Natural killer cell (primary cell): ENCODE data around the gene RBFOX2. TPM values are rescaled to one million over a fixed set of nuclear protein-coding genes. Genes with fewer than 3 reads are reported as not detected.

ENCODE experiments used
- ATAC-seq, 3 donors: fragments of 150-1000 bp in 2 of 3; fragments of 200-7000 bp in 1 of 3; cut with Tn5 transposase; 1 replicate in 1 of 3; 2 replicates in 2 of 3; pipeline ENCODE4 v1.10.0; 2021; ENCODE audit warnings: mild to moderate bottlenecking in 2 of 3, moderate library complexity in 2 of 3
- DNase-seq, 2 donors: peaks; one replicate each; pipeline versions ENCODE4 v3.0.0 to v3.0.0-alpha.2; 2013 to 2021; ENCODE audit warnings: mixed read lengths in 1 of 2
- H3K27ac ChIP-seq: one replicate; pipeline ENCODE4 v1.5.1; 2013; ENCODE audit warnings: mild to moderate bottlenecking, low read length
- H3K27me3 ChIP-seq: one replicate; pipeline ENCODE4 v1.6.1; 2013; ENCODE audit warnings: low read length; ENCODE audit not compliant: control insufficient read depth, insufficient read depth
- H3K36me3 ChIP-seq: one replicate; pipeline ENCODE4 v1.6.1; 2013; ENCODE audit warnings: low read length; ENCODE audit not compliant: control insufficient read depth, insufficient read depth
- H3K4me1 ChIP-seq: one replicate; pipeline ENCODE4 v1.6.1; 2013; ENCODE audit warnings: low read length; ENCODE audit not compliant: control insufficient read depth, insufficient read depth
- H3K4me3 ChIP-seq: one replicate; pipeline ENCODE4 v1.5.1; 2013; ENCODE audit warnings: low read length
- H3K9me3 ChIP-seq: one replicate; pipeline ENCODE4 v1.6.1; 2013; ENCODE audit warnings: low read length; ENCODE audit not compliant: control insufficient read depth, insufficient read depth
- H3K27ac Mint-ChIP-seq, 2 donors: one replicate each; pipeline ENCODE4 v1.8.0; 2022; ENCODE audit warnings: mild to moderate bottlenecking in 2 of 2, mixed read lengths in 2 of 2, moderate library complexity in 1 of 2
- H3K27me3 Mint-ChIP-seq, 2 donors: one replicate each; pipeline ENCODE4 v1.8.0; 2022; ENCODE audit warnings: low read depth in 2 of 2, mixed read lengths in 2 of 2
- H3K36me3 Mint-ChIP-seq: one replicate; pipeline ENCODE4 v1.8.0; 2022; ENCODE audit warnings: mixed read lengths
- H3K4me1 Mint-ChIP-seq, 2 donors: one replicate each; pipeline ENCODE4 v1.8.0; 2022; ENCODE audit warnings: mixed read lengths in 2 of 2
- H3K4me3 Mint-ChIP-seq: one replicate; pipeline ENCODE4 v1.8.0; 2022; ENCODE audit warnings: mild to moderate bottlenecking, moderate library complexity, mixed read lengths
- H3K9me3 Mint-ChIP-seq, 2 donors: one replicate each; pipeline ENCODE4 v1.8.0; 2022; ENCODE audit warnings: mixed read lengths in 2 of 2
- CTCF ChIP-seq: fragments of 200-600 bp; IDR thresholded peaks from one replicate; pipeline ENCODE4 v1.8.0; 2022; ENCODE audit warnings: antibody characterized with exemption
- WGBS: methylation state at CpG from one replicate; pipeline ENCODE4 v1.1.7; 2013; ENCODE audit warnings: missing lambda C conversion rate; ENCODE audit not compliant: insufficient coverage; 5-methylcytosine and 5-hydroxymethylcytosine counted together
- intact Hi-C: fragments of 100-400 bp; cut with micrococcal nuclease; formaldehyde crosslinking; loops from one replicate; pipeline ENCODE4 v1.14.2; 2022
- total RNA-seq, 4 donors: library from RNA; stranded (reverse); fragments of 120-200 nt in 1 of 4; gene quantifications; one replicate each; pipeline versions ENCODE4 v1.2.3 to v1.2.4, GENCODE V29; 2013 to 2022

Gene RBFOX2
- total RNA-seq, 3 donors from 2014 or later (not counting 1 experiment from before 2014, with no cell fraction given): 1.0 to 4.7 (median 3.0) TPM

GRCh38 chr22:35904752-35905151 is 123.9 kb downstream of the RBFOX2 start:
- intact Hi-C loops: no loop called here
- Mint-ChIP-seq H3K36me3 (no peaks in the 10 kb centered on the region), H3K27ac (no peak overlapping the region), H3K9me3 (no peaks in the 10 kb centered on the region), H3K4me1 (peaks cover 17 to 19% of the 10 kb centered on the region in 2 donors), H3K27me3 (peaks cover 20 to 25% of the 10 kb centered on the region in 2 donors), H3K4me3 (no peak overlapping the region)
- Histone ChIP-seq H3K27ac (no peak overlapping the region), H3K4me1 (peaks cover 3% of the 10 kb centered on the region), H3K4me3 (no peak overlapping the region), H3K9me3 (no peaks in the 10 kb centered on the region), H3K36me3 (no peaks in the 10 kb centered on the region), H3K27me3 (no peaks in the 10 kb centered on the region)
- ATAC-seq: no peak
- DNase-seq: no peak
- TF ChIP-seq CTCF: no peak
- 82% methylated on average over 2 of the region's 6 CpGs for WGBS

- Mint-ChIP-seq H3K27me3 (peaks cover 20 to 25% of the 10 kb centered on the region in 2 donors), H3K4me1 (peaks cover 17 to 19% of the 10 kb centered on the region in 2 donors), H3K27ac (no peak overlapping the region), H3K4me3 (no peak overlapping the region), H3K36me3 (no peaks in the 10 kb centered on the region), H3K9me3 (no peaks in the 10 kb centered on the region)
- 42% methylated on average over 1 of the region's 2 CpGs for WGBS
- ATAC-seq: peak in 1 of 3 donors; percentile 52
- no peak overlapping the region for H3K4me3 ChIP-seq
- H3K4me1 ChIP-seq: peaks cover 3% of the 10 kb centered on the region
- H3K27ac ChIP-seq: no peak overlapping the region
- H3K9me3 ChIP-seq: no peaks in the 10 kb centered on the region
- no peak for DNase-seq
- no peak for TF ChIP-seq CTCF
- H3K27me3 ChIP-seq: no peaks in the 10 kb centered on the region
- intact Hi-C loops: no loop called here
- no peaks in the 10 kb centered on the region for H3K36me3 ChIP-seq
Measured at GRCh38 chr22:35904336-35904692, 124.3 kb downstream of the RBFOX2 start.

GRCh38 chr22:35903571-35904335 is 124.9 kb downstream of the RBFOX2 start:
- Histone ChIP-seq H3K27ac (no peak overlapping the region), H3K36me3 (no peaks in the 10 kb centered on the region), H3K4me1 (peaks cover 3% of the 10 kb centered on the region), H3K4me3 (no peak overlapping the region), H3K27me3 (no peaks in the 10 kb centered on the region), H3K9me3 (no peaks in the 10 kb centered on the region)
- Mint-ChIP-seq H3K9me3 (no peaks in the 10 kb centered on the region), H3K4me1 (peaks cover 17 to 19% of the 10 kb centered on the region in 2 donors), H3K27me3 (peaks cover 20 to 25% of the 10 kb centered on the region in 2 donors), H3K4me3 (no peak overlapping the region), H3K36me3 (no peaks in the 10 kb centered on the region), H3K27ac (no peak overlapping the region)
- intact Hi-C loops: no loop called here
- WGBS: 50% methylated on average over 3 of the region's 3 CpGs
- TF ChIP-seq CTCF: no peak
- no peak for DNase-seq
- peak in 1 of 3 donors; percentile 17 for ATAC-seq
